K562 (cell line): ENCODE measurements around the gene GOPC. TPM values are rescaled to one million over a fixed set of nuclear protein-coding genes. Genes with fewer than 3 reads are reported as not detected.

Experiments
- ARID1B ChIP-seq: fragments of 450-650 bp; IDR thresholded peaks from 2 replicates; pipeline ENCODE4 v1.6.1; 2016; ENCODE audit warnings: antibody characterized with exemption, mild to moderate bottlenecking, inconsistent platforms
- EZH2 ChIP-seq: IDR thresholded peaks from 2 replicates; pipeline ENCODE4 v1.6.1; 2012; ENCODE audit warnings: low read depth, mild to moderate bottlenecking, inconsistent platforms, low read length, borderline replicate concordance
- FOXJ2 ChIP-seq: fragments of 200-800 bp; sonication (Bioruptor generic); IDR thresholded peaks from 2 replicates; pipeline ENCODE4 v1.6.1; 2016; ENCODE audit warnings: missing genetic modification characterization, missing compliant biosample characterization
- GMEB1 ChIP-seq: fragments of 250-450 bp; sonication (Bioruptor Pico); IDR thresholded peaks from 2 replicates; pipeline ENCODE4 v1.4.0; 2020; ENCODE audit warnings: mild to moderate bottlenecking
- KDM1A ChIP-seq, 2 experiments: fragments of 450-650 bp; IDR thresholded peaks; 2 replicates each; pipeline ENCODE4 v1.6.1; 2016; ENCODE audit warnings: mild to moderate bottlenecking in 2 of 2
- KLF13 ChIP-seq: fragments of 450-650 bp; IDR thresholded peaks from 2 replicates; pipeline ENCODE4 v1.6.1; 2016; ENCODE audit warnings: missing genetic modification characterization, low read depth, mild to moderate bottlenecking, missing compliant biosample characterization, moderate library complexity, borderline replicate concordance
- MTA2 ChIP-seq: fragments of 450-650 bp; IDR thresholded peaks from 2 replicates; pipeline ENCODE4 v1.6.1; 2016; ENCODE audit warnings: low read depth
- NCOR1 ChIP-seq: fragments of 450-650 bp; IDR thresholded peaks from 2 replicates; pipeline ENCODE4 v1.6.1; 2016; ENCODE audit warnings: mild to moderate bottlenecking, moderate library complexity
- NFXL1 ChIP-seq: fragments of 450-650 bp; formaldehyde crosslinking; IDR thresholded peaks from 2 replicates; pipeline ENCODE4 v1.4.0; 2021; ENCODE audit warnings: mild to moderate bottlenecking
- RBM14 ChIP-seq: fragments of 200-400 bp; formaldehyde crosslinking; IDR thresholded peaks from 2 replicates; pipeline ENCODE4 v1.6.1; 2018; ENCODE audit warnings: low read depth, mild to moderate bottlenecking, low read length, moderate library complexity, borderline replicate concordance; ENCODE audit not compliant: insufficient read depth
- SMAD4 ChIP-seq: fragments of 250-450 bp; sonication (Bioruptor Pico); conservative IDR thresholded peaks from 2 replicates; pipeline ENCODE4 v1.8.0; 2021; ENCODE audit warnings: inconsistent platforms, mild to moderate bottlenecking, moderate library complexity
- SOX6 ChIP-seq: fragments of 450-650 bp; IDR thresholded peaks from 2 replicates; pipeline ENCODE4 v1.6.1; 2014; ENCODE audit warnings: mild to moderate bottlenecking
- SPI1 ChIP-seq: IDR thresholded peaks from 2 replicates; pipeline ENCODE4 v1.6.1; 2011; ENCODE audit warnings: low read depth, low read length, control low read depth, borderline replicate concordance
- TAF1 ChIP-seq: IDR thresholded peaks from 2 replicates; pipeline ENCODE4 v1.6.1; 2011; ENCODE audit warnings: mild to moderate bottlenecking, low read length, moderate library complexity; ENCODE audit not compliant: insufficient read depth, control insufficient read depth, severe bottlenecking; ENCODE audit errors: extremely low read depth
- TEAD1 ChIP-seq, 2 experiments: fragments of 450-650 bp in 1 of 2; sonication (generic) in 1 of 2; formaldehyde crosslinking; IDR thresholded peaks; 2 replicates each; pipeline versions ENCODE4 v1.4.0 to v1.8.0; 2020 to 2022; ENCODE audit warnings: mild to moderate bottlenecking in 2 of 2, missing genetic modification reagents in 1 of 2
- TFAP4 ChIP-seq: sonication (generic); formaldehyde crosslinking; IDR thresholded peaks from 2 replicates; pipeline ENCODE4 v1.8.0; 2022; ENCODE audit warnings: missing genetic modification reagents, mild to moderate bottlenecking, moderate library complexity, borderline replicate concordance
- ZEB2 ChIP-seq: fragments of 450-650 bp; IDR thresholded peaks from 2 replicates; pipeline ENCODE4 v1.6.1; 2016
- ZFP91 ChIP-seq: sonication (generic); formaldehyde crosslinking; IDR thresholded peaks from 2 replicates; pipeline ENCODE4 v1.8.0; 2022; ENCODE audit warnings: mild to moderate bottlenecking, missing genetic modification reagents
- ZFX ChIP-seq: sonication (generic); formaldehyde crosslinking; IDR thresholded peaks from 2 replicates; pipeline ENCODE4 v1.8.0; 2022; ENCODE audit warnings: mild to moderate bottlenecking, missing genetic modification reagents, moderate library complexity
- ZNF232 ChIP-seq: sonication (generic); formaldehyde crosslinking; IDR thresholded peaks from 2 replicates; pipeline ENCODE4 v1.8.0; 2022; ENCODE audit warnings: mild to moderate bottlenecking, missing genetic modification reagents
- ZNF668 ChIP-seq: fragments of 250-450 bp; sonication (Bioruptor Pico); IDR thresholded peaks from 2 replicates; pipeline ENCODE4 v1.8.0; 2022; ENCODE audit warnings: mild to moderate bottlenecking, inconsistent platforms
- ZNF707 ChIP-seq: fragments of 250-450 bp; sonication (Bioruptor Pico); conservative IDR thresholded peaks from 2 replicates; pipeline ENCODE4 v1.8.0; 2022; ENCODE audit warnings: inconsistent platforms, mild to moderate bottlenecking, moderate library complexity
- polyA plus RNA-seq, 8 experiments: library from polyadenylated mRNA; depleted of rRNA in 4 of 8; stranded (reverse) in 5 of 8; unstranded in 3 of 8; fragments of >200 nt; fragmentation: Nextera tagmentation in 2 of 8; fragmentation: Illumina TruSeq in 1 of 8; extraction: Ambion mirVana in 2 of 8; extraction: Trizol in 1 of 8; gene quantifications; 2 replicates each; pipeline versions ENCODE4 v1.2.1 to v1.2.3, GENCODE V29; 2011 to 2014; ENCODE audit warnings: inconsistent platforms in 1 of 8, missing spikeins in 1 of 8
- total RNA-seq, 7 experiments: library from RNA; depleted of rRNA in 6 of 7; stranded (reverse); fragments of >200 nt in 6 of 7; fragmentation: Illumina TruSeq in 2 of 7; extraction: Trizol in 2 of 7; gene quantifications; 2 replicates each; pipeline versions ENCODE4 v1.2.1 to v1.2.3, GENCODE V29; 2011 to 2021; ENCODE audit warnings: low replicate concordance in 1 of 7
- TF ChIP-seq, protein P1 (sequence below): fragments of 200-800 bp; sonication (Bioruptor generic); IDR thresholded peaks from 2 replicates; pipeline ENCODE4 v1.6.1; 2017; ENCODE audit warnings: missing genetic modification characterization, missing compliant biosample characterization

Gene GOPC
- total and polyA plus RNA-seq, 9 of the 15 experiments (the other 6 are each of a cell fraction or from before 2014, with no cell fraction given): 10.0 to 32.2 (median 25.6) TPM

- peak; percentile 68; the same call in 1 of the 2 replicates for TF ChIP-seq MTA2
- TF ChIP-seq NCOR1: peak; percentile 81
- TF ChIP-seq SMAD4 (CRISPR knock-in tag): peak; percentile 53
- no peak for TF ChIP-seq ZFP91 (CRISPR knock-in tag)
- TF ChIP-seq KLF13 (tag): no peak
- peak; percentile 93 for TF ChIP-seq ARID1B
- TF ChIP-seq, protein P1, sequence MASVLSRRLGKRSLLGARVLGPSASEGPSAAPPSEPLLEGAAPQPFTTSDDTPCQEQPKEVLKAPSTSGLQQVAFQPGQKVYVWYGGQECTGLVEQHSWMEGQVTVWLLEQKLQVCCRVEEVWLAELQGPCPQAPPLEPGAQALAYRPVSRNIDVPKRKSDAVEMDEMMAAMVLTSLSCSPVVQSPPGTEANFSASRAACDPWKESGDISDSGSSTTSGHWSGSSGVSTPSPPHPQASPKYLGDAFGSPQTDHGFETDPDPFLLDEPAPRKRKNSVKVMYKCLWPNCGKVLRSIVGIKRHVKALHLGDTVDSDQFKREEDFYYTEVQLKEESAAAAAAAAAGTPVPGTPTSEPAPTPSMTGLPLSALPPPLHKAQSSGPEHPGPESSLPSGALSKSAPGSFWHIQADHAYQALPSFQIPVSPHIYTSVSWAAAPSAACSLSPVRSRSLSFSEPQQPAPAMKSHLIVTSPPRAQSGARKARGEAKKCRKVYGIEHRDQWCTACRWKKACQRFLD (CRISPR knock-in tag): peak; percentile 39; the same call in 1 of the 2 replicates
- no peak for TF ChIP-seq TFAP4 (CRISPR knock-in tag)
- no peak for TF ChIP-seq ZNF707 (CRISPR knock-in tag)
- TF ChIP-seq SPI1: no peak
- TF ChIP-seq GMEB1 (CRISPR knock-in tag): no peak
- TF ChIP-seq NFXL1 (CRISPR knock-in tag): no peak
- TF ChIP-seq ZNF232 (CRISPR knock-in tag): no peak
- TF ChIP-seq TEAD1 (CRISPR knock-in tag; IDR thresholded peaks at IDR 0.05): no peak
- TF ChIP-seq ZFX (CRISPR knock-in tag): peak; percentile 36; the same call in 1 of the 2 replicates
- TF ChIP-seq SOX6: peak; percentile 93
- no peak for TF ChIP-seq ZNF668 (CRISPR knock-in tag)
- no peak for TF ChIP-seq FOXJ2 (tag)
- TF ChIP-seq TAF1: no peak
- no peak for TF ChIP-seq EZH2
- no peak for TF ChIP-seq RBM14
- peak; percentile 69; the same call in 1 of the 2 replicates for TF ChIP-seq ZEB2
- peak; percentile 82 to 85 for TF ChIP-seq KDM1A (IDR thresholded peaks at IDR 0.05)
These were observed 7.0 kb downstream of the GOPC start (continued) for GRCh38 chr6:117595099-117595923.
